Endothelial cell of umbilical vein (primary cell): ENCODE data around the gene ZBTB46. TPM values are rescaled to one million over a fixed set of nuclear protein-coding genes. Genes with fewer than 3 reads are reported as not detected.

Source experiments
- BruUV-seq: library from RNA; stranded (reverse); fragments of 400-500 nt; replicated peaks from 2 replicates; lab custom pipeline; 2021; lab: Mats Ljungman, UMichigan
- CTCF ChIA-PET: fragments of 300-600, 350-600 bp; sonication (Branson Sonifier 250); formaldehyde crosslinking; loops from one replicate; lab custom pipeline; 2021; ENCODE audit warnings: antibody characterized with exemption, inconsistent platforms; lab: Charles Lee
- POLR2A ChIA-PET: fragments of 300-600, 350-600 bp; sonication (Branson Sonifier 250); formaldehyde crosslinking; loops from one replicate; lab custom pipeline; 2021; ENCODE audit warnings: antibody characterized with exemption, inconsistent platforms; lab: Charles Lee
- DNase-seq: peaks from one replicate; pipeline ENCODE4 v3.0.0-alpha.2; 2011; ENCODE audit warnings: low read depth, low spot score
- FAIRE-seq: peaks from 2 replicates; lab custom pipeline; 2011; peaks lifted over from hg19 to GRCh38; lab: Jason Lieb, UNC
- H2AFZ ChIP-seq: 2 replicates; pipeline ENCODE4 v1.6.0; 2012; ENCODE audit warnings: low read depth, low read length, control low read depth, inconsistent platforms
- H3K27ac ChIP-seq: 2 replicates; pipeline ENCODE4 v1.5.1; 2011; ENCODE audit warnings: low read depth, mild to moderate bottlenecking, control low read depth, low read length, moderate library complexity; ENCODE audit not compliant: insufficient read depth
- H3K27me3 ChIP-seq, 2 experiments: 2 replicates each; pipeline versions ENCODE4 v1.6.0 to v1.6.1; 2011; ENCODE audit warnings: low read length in 2 of 2, mixed read lengths in 1 of 2; ENCODE audit not compliant: control insufficient read depth in 2 of 2, insufficient read depth in 2 of 2
- H3K36me3 ChIP-seq, 2 experiments: 2 replicates in 1 of 2; 3 replicates in 1 of 2; pipeline ENCODE4 v1.5.1; 2011; ENCODE audit warnings: low read length in 2 of 2, mild to moderate bottlenecking in 1 of 2, moderate library complexity in 1 of 2; ENCODE audit not compliant: control insufficient read depth in 2 of 2, insufficient read depth in 2 of 2; ENCODE audit errors: extremely low read depth in 1 of 2
- H3K4me1 ChIP-seq: 3 replicates; pipeline ENCODE4 v1.5.1; 2011; ENCODE audit warnings: mild to moderate bottlenecking, low read length; ENCODE audit not compliant: control insufficient read depth, insufficient read depth; ENCODE audit errors: extremely low read depth
- H3K4me2 ChIP-seq: 2 replicates; pipeline ENCODE4 v1.6.1; 2011; ENCODE audit warnings: low read length, control low read depth, mixed read lengths; ENCODE audit not compliant: insufficient read depth
- H3K4me3 ChIP-seq, 3 experiments: fragments of 200-600 bp in 1 of 3; sonication (generic), shearing (Covaris generic) in 1 of 3; replicated peaks in 1 of 3; 2 replicates each; pipeline ENCODE4 v1.5.1; 2011 to 2016; ENCODE audit warnings: control low read depth in 3 of 3, low read length in 3 of 3, mild to moderate bottlenecking in 2 of 3, inconsistent platforms in 1 of 3, low read depth in 1 of 3, moderate library complexity in 1 of 3; ENCODE audit not compliant: insufficient read depth in 1 of 3
- H3K79me2 ChIP-seq: 2 replicates; pipeline ENCODE4 v1.6.0; 2012; ENCODE audit warnings: low read length, inconsistent platforms; ENCODE audit not compliant: control insufficient read depth, insufficient read depth
- H3K9ac ChIP-seq: replicated peaks from 2 replicates; pipeline ENCODE3; 2011; ENCODE audit warnings: low read length, control low read depth; ENCODE audit not compliant: insufficient read depth; ENCODE audit errors: extremely low read depth
- H3K9me1 ChIP-seq: replicated peaks from 3 replicates; pipeline ENCODE4 v1.6.0; 2011; ENCODE audit warnings: mild to moderate bottlenecking, low read length; ENCODE audit not compliant: control insufficient read depth, insufficient read depth; ENCODE audit errors: extremely low read depth
- H3K9me3 ChIP-seq: replicated peaks from 2 replicates; pipeline ENCODE4 v1.5.1; 2012; ENCODE audit warnings: low read length, inconsistent platforms; ENCODE audit not compliant: control insufficient read depth, insufficient read depth
- H4K20me1 ChIP-seq: replicated peaks from 2 replicates; pipeline ENCODE3; 2011; ENCODE audit warnings: mild to moderate bottlenecking, low read length; ENCODE audit not compliant: control insufficient read depth, insufficient read depth; ENCODE audit errors: extremely low read depth
- CTCF ChIP-seq, 2 donors: IDR thresholded peaks; 1 replicate in 1 of 2; 2 replicates in 1 of 2; pipeline ENCODE4 v1.5.1; 2011; ENCODE audit warnings: low read length in 2 of 2, mild to moderate bottlenecking in 2 of 2, moderate library complexity in 2 of 2, control low read depth in 1 of 2, inconsistent platforms in 1 of 2, low read depth in 1 of 2; ENCODE audit not compliant: insufficient read depth in 1 of 2; ENCODE audit errors: extremely low read depth in 1 of 2
- EZH2 ChIP-seq: IDR thresholded peaks from 2 replicates; pipeline ENCODE4 v1.6.1; 2012; ENCODE audit warnings: borderline replicate concordance, low read depth, mild to moderate bottlenecking, moderate library complexity, low read length, inconsistent platforms; ENCODE audit not compliant: severe bottlenecking
- FOS ChIP-seq: IDR thresholded peaks from 2 replicates; pipeline ENCODE4 v1.6.1; 2011; ENCODE audit warnings: mild to moderate bottlenecking, low read length, moderate library complexity, borderline replicate concordance; ENCODE audit not compliant: insufficient read depth
- GATA2 ChIP-seq: IDR thresholded peaks from 2 replicates; pipeline ENCODE4 v1.7.0; 2011; ENCODE audit warnings: low read depth, mild to moderate bottlenecking, moderate library complexity, mixed read lengths, low read length; ENCODE audit not compliant: insufficient read length, insufficient read depth
- JUN ChIP-seq: IDR thresholded peaks from 2 replicates; pipeline ENCODE4 v1.6.1; 2011; ENCODE audit warnings: borderline replicate concordance, low read depth; ENCODE audit not compliant: insufficient read length, insufficient read depth
- MAX ChIP-seq: IDR thresholded peaks from 2 replicates; pipeline ENCODE4 v1.6.1; 2011; ENCODE audit not compliant: insufficient read depth, insufficient read length
- MYC ChIP-seq: IDR thresholded peaks from one replicate; pipeline ENCODE4 v1.6.1; 2011; ENCODE audit warnings: mild to moderate bottlenecking, low read depth, low read length
- POLR2A ChIP-seq: IDR thresholded peaks from 2 replicates; pipeline ENCODE4 v1.6.1; 2012; ENCODE audit warnings: low read depth, mild to moderate bottlenecking, control low read depth, low read length
- POLR2AphosphoS5 ChIP-seq: IDR thresholded peaks from 2 replicates; pipeline ENCODE4 v1.6.1; 2012; ENCODE audit warnings: low read depth, mild to moderate bottlenecking, control low read depth, low read length, moderate library complexity; ENCODE audit not compliant: insufficient read depth
- dilution Hi-C: fragments of 300-500 bp; cut with MboI; formaldehyde crosslinking; loops from one replicate; pipeline ENCODE4 v1.15.0; 2019; ENCODE audit warnings: low sequenced_read_pairs; ENCODE audit not compliant: extremely low pct_ligation_motif_present
- intact Hi-C: fragments of 100-400 bp; cut with micrococcal nuclease; formaldehyde crosslinking; loops from one replicate; pipeline ENCODE4 v1.10.0; 2022
- polyA plus RNA-seq, 4 experiments: library from polyadenylated mRNA; depleted of rRNA in 3 of 4; stranded (reverse) in 3 of 4; unstranded in 1 of 4; fragments of >200 nt; gene quantifications; 2 replicates each; pipeline versions ENCODE4 v1.2.1 to v1.2.3, GENCODE V29; 2011 to 2012; ENCODE audit warnings: missing spikeins in 1 of 4
- total RNA-seq: library from RNA; stranded (reverse); gene quantifications from 2 replicates; pipeline ENCODE4 v1.2.3, GENCODE V29; 2021

Gene ZBTB46
- total and polyA plus RNA-seq, 2 donors (not counting 3 experiments of a cell fraction or from before 2014, with no cell fraction given), result 1.3 to 7.1 TPM

GRCh38 chr20:63712191-63712590, 118.9 kb downstream of the ZBTB46 start:
- ChIA-PET CTCF (no interaction called here), POLR2A (no interaction called here)
- intact Hi-C loops, result no loop called here
- H3K4me1 ChIP-seq, result peaks cover 9% of the 10 kb centered on the region
- no peak overlapping the region for H2AFZ ChIP-seq
- H3K79me2 ChIP-seq, result peaks cover 82% of the 10 kb centered on the region
- H3K9ac ChIP-seq, result no peak overlapping the region
- H3K27ac ChIP-seq, result no peak overlapping the region
- dilution Hi-C loops, result no loop called here
- no TSS peak for BruUV-seq
- no peak overlapping the region for H3K4me3 ChIP-seq
- no peaks in the 10 kb centered on the region for H4K20me1 ChIP-seq
- H3K9me1 ChIP-seq, result no peaks in the 10 kb centered on the region
- no peaks in the 10 kb centered on the region for H3K27me3 ChIP-seq
- H3K4me2 ChIP-seq, result no peak overlapping the region
- H3K9me3 ChIP-seq, result no peaks in the 10 kb centered on the region
- no peak for TF ChIP-seq POLR2AphosphoS5
- peaks cover 8 to 11% of the 10 kb centered on the region in 2 experiments for H3K36me3 ChIP-seq
- DNase-seq (no peak), FAIRE-seq (no peak)

- Histone ChIP-seq H3K9ac (no peak overlapping the region), H3K27me3 (no peaks in the 10 kb centered on the region), H4K20me1 (no peaks in the 10 kb centered on the region), H3K9me1 (no peaks in the 10 kb centered on the region), H3K79me2 (peaks cover 85% of the 10 kb centered on the region), H3K36me3 (peaks cover 10 to 14% of the 10 kb centered on the region in 2 experiments), H3K27ac (no peak overlapping the region), H3K4me1 (peaks cover 14% of the 10 kb centered on the region), H2AFZ (no peak overlapping the region), H3K4me3 (no peak overlapping the region), H3K9me3 (no peaks in the 10 kb centered on the region), H3K4me2 (no peak overlapping the region)
- intact Hi-C loops (no loop called here), dilution Hi-C loops (no loop called here)
- DNase-seq (no peak), FAIRE-seq (no peak)
- TF ChIP-seq CTCF (IDR thresholded peaks at IDR 0.05; ENCODE audit: extremely low read depth in 1 of 2, insufficient read depth in 1 of 2, low read depth in 1 of 2, low read length in 2 of 2) (no peak), GATA2 (no peak), FOS (no peak), EZH2 (no peak), MYC (no peak), JUN (no peak), POLR2AphosphoS5 (no peak), MAX (no peak), POLR2A (no peak)
- BruUV-seq, result no TSS peak
- ChIA-PET POLR2A (no interaction called here), CTCF (interaction anchor here (1.5 kb wide), 1 partner anchor 70 kb away, joined by 4 read pairs; no protein-coding TSS in a partner anchor)
Measured at GRCh38 chr20:63711085-63711645, 119.9 kb downstream of the ZBTB46 start.
